Pons (tissue), 1 donor: Measurements from ENCODE around the gene CLASP1.
A peak's percentile ranks its signal among the peaks of the same experiment; 100 is the strongest.
"Not testable (repeated sequence)": the region's sequence is repeated elsewhere in the genome, so short reads cannot be mapped to it uniquely, and the experiment has no call there.

Experiments used
- DNase-seq: peaks from one replicate; pipeline ENCODE4 v3.0.0-alpha.2; 2016; ENCODE audit warnings: low spot score

Gene CLASP1

GRCh38 chr2:121662656-121663055, 13.4 kb upstream of the CLASP1 start:
- DNase-seq = no peak

- DNase-seq = no peak
Measured at GRCh38 chr2:121659933-121660332, 10.7 kb upstream of the CLASP1 start.

DNA sequence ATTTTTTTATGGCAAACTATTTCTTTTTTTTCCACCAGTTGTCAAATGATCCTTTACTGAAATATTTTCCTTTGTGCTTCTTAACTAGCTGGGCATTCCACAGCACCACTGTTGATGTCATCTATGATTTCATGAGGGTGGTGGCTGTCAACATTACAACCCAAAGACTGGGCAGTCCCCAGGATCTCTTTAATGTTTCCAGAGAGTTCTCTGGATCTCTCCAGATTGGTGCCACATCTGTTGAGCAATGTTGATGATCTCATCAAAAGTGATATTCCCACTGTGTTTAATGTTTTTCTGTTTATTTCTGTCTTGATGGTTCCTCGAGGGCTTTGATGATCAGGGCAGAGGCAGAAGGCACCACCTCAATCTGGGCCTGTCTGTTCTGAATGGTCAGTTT, 9.1 kb upstream of the CLASP1 start:
- DNase-seq = not testable (repeated sequence)

DNA sequence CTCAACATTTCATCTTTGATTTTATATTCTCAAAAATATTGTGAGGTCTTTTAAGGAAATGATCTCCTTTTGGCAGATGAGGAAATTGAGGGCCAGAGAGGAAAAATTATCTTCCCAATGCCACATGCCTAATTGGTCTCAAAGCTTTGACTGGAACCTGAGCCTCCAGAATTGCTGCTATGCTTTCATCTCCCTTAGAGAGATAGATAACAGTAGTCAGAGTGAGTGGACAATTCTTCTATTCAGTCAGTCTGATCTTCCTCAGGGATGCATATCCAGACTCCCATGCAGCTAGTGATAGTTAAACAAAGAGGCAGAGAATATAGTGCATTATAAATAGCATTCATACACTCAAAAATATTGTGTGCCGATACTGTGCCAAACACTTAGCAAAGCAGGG, 3.8 kb upstream of the CLASP1 start:
- no peak for DNase-seq

GRCh38 chr2:121650315-121650930, 1.2 kb upstream of the CLASP1 start:
- DNase-seq = no peak

GRCh38 chr2:121649596-121650314, 493 bp upstream of the CLASP1 start:
- peak; percentile 98 for DNase-seq

DNA sequence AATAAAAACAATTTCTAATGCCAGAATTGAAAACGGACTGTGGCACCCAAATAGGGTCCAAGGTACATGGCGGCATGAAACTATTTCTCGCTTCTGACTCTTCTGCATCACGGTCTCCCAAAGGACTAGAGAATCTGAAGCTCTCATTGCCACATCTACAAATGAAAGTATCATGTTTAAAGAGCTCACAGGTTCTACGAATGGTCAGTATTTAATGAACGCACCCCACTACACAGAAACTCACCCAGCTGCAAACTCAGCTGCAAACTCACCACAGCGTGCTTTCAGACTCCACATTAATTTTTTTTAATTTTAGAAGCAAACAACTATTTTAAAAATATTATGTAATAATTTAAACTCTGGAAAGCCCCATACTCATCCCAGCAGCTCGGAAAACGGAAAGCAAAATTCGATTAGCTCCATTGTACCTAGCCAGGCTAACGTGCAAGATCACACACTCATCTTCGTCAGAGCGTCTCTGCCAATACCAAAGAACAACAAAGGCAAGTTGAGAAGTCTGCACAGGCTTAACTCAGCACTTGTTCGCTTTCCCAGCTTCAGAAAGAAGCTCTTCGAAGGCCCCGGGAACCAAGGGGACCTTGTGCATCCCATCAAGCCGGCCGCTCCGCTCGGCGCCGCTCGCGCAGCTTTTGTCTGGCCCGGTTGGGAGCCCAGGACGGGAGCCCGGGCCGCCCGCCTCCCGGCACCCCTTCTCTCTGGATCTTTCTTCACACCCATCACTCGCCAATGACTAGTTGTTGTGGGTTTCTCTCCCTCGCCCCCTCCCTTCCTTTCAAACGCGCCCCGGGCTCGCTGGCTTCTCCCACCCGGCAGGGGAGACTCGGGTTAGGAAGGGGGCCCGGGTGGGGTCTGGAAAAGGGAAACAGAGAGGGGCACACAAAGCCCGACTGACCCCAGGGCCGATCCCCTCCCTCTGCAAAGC, 785 bp downstream of the CLASP1 start:
- peak; percentile 73 for DNase-seq

GRCh38 chr2:121647396-121647795, 1.9 kb downstream of the CLASP1 start:
- no peak for DNase-seq

GRCh38 chr2:121644715-121645114, 4.5 kb downstream of the CLASP1 start:
- DNase-seq = no peak

- no peak for DNase-seq
Measured at GRCh38 chr2:121643877-121644276, 5.4 kb downstream of the CLASP1 start.

DNA sequence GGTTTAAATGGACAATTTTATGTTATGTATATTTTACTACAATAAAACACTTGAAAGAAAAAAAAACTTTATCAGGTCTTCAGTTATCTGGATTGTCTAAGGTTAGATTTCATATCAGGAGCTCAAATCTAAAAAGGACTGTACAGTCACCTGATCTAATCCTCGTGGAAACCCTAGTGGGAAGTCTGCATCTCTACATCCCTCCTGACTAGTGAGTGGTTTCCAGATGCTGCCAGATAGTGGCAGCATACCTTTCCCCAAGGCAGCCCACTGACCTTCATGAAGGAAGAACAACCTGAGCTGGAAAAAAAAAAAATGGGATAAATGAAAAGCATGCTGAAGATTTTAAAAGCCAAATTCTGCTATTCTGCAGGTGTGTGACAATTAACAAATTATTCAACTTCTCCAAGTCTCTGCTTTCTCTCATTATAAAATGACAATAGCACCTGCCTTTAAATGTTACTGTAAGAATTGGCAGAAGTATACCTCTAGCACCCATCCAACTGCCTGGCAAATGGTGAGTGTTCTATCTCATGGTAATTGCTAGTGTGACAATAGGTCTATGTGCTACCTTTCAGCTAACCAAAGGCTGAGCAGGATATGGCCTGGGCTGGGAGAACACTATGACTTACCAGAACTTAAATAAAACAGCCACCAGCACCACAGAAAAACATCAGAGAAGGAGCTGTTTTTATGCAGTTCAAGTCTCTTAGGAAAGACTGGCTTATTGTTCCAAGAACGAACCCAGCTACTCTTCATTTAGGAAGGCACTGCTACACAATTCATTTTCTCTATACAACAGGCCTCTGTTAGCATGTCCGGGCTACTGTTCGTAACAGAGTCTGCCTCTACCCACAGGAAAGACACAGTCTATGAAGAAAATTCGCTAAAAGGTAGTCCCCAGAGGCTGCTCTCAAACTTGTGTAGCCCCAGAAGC, 8.6 kb downstream of the CLASP1 start:
- peak; percentile 49 for DNase-seq

DNA sequence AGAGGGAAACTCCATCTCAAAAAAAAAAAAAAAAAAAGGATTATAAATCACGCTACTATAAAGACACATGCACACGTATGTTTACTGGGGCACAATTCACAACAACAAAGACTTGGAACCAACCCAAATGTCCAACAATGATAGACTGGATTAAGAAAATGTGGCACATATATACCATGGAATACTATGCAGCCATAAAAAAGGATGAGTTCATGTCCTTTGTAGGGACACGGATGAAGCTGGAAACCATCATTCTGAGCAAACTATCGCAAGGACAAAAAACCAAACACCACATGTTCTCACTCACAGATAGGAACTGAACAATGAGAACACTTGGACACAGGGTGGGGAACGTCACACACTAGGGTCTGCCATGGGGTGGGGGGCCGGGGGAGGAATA, 9.4 kb downstream of the CLASP1 start:
- DNase-seq = not testable (repeated sequence)

- DNase-seq = no peak
Measured at GRCh38 chr2:121638333-121638732, 10.9 kb downstream of the CLASP1 start.

DNA sequence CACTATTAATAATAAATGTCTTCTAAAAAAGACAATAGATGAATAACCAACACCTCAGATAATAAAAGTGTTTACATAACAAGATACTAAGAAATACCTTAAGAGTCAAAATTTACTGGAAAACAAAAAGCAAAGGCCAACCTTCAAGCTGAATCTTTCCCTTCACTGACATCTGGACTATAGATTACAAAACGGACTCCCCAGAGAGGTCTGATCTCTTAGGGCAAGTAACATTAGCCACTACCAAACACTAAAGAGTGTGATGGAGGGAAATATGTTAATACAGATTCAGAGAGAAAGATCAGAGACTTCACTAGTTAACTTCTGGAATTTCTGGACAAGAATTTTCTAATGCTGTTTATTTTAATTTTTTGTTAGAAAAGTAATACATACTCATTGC, 13.9 kb downstream of the CLASP1 start:
- no peak for DNase-seq

GRCh38 chr2:121634354-121635307, 14.6 kb downstream of the CLASP1 start:
- DNase-seq = no peak

DNA sequence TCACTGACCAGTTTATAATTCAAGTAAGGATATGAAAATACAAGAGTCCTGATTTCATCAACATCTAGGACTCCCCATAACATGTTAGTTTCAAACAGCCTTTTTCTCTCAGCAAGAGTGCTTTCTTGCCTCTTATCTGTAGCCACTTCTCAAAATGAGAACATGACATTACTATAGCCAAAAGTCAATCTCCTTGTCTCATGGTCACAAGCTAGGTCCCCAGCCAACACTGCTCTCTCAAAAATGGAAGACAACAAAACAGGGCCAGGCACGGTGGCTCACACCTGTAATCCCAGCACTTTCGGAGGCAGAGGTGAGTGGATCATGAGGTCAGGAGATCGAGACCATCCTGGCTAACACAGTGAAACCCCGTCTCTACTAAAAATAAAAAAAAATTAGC, 15.8 kb downstream of the CLASP1 start:
- DNase-seq = no peak

- DNase-seq = no peak
Measured at GRCh38 chr2:121627525-121628050, 21.7 kb downstream of the CLASP1 start.

- no peak for DNase-seq
Measured at GRCh38 chr2:121626777-121627524, 22.3 kb downstream of the CLASP1 start.

DNA sequence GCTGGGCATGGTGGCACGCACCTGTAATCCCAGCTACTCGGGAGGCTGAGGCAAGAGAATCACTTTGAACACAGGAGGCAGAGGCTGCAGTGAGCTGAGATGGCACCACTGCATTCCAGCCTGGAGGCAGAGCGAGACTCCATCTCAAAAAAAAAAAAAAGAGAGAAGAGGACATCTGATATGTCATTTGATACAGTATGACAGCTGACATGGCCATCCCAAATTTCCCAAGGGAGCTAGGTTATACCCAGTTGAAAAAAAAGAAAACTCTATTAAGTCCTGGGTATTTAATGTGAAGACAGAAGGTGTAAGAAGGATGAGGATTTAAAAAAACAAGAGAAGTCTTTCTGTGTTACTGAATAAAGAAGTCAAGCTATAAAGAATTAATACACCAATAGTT, 23.3 kb downstream of the CLASP1 start:
- no peak for DNase-seq
